T-helper 2 cell treated with Interferon-gamma antibody and Interleukin-4, amounts not matched to agents 100 ng/mL and 5 ng/mL, for 36 hours (primary cell): ENCODE data around the gene SH2D3A. TPM values are rescaled to one million over a fixed set of nuclear protein-coding genes. Genes with fewer than 3 reads are reported as not detected.
"Not testable (repeated sequence)": the region's sequence is repeated elsewhere in the genome, so short reads cannot be mapped to it uniquely, and the experiment has no call there.

Source experiments
- intact Hi-C: fragments of 100-400 bp; cut with micrococcal nuclease; formaldehyde crosslinking; loops from one replicate; pipeline ENCODE4 v1.15.1; 2023
- total RNA-seq: library from RNA; stranded (reverse); gene quantifications from 2 replicates; pipeline ENCODE4 v1.2.3, GENCODE V29; 2022

Gene SH2D3A
- total RNA-seq, 1 donor from 2014 or later = 21.0 TPM

DNA sequence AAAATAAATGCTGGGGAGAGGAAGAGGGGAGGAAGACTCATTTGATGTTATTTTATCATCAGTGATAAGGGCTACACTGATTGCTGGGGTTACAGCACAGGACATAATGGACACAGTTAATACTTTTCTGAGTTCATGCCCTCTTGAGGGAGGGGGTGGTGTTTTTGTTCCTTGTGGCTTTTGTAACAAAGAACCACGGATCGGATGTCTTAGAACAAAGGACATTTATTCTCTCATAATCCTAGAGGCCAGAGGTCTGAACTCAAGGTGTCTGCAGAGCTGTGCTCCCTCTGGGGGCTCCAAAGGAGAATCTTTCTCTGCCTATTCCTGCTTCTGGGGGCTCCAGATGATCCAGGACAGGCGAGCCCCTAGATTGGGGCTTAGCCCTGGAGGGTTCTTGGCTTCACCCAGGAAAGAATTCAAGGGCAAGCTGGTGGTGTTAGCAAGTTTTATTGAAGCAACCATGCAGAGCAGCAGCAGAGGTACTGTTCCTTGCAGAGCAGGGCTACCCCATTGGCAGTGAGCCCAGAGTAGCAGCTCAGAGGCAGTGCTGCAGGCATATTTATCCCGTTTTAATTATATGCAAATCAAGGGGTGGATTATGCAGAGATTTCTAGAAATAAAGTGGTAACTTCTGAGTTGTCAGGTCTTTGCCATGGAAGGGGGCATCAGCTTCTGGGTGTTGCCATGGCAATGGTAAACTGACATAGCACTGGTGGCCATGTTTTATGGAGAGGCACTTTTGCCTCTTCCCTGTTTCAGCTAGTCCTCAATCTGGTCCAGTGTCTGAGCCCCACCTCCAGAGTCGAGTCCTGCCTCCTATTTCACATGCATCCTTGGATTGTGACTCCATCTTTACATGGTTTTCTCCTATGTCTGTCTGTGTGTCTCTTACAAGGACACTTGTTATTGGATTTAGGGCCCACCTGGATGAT is 23.2 kb upstream of the SH2D3A start:
- intact Hi-C loops = no loop called here

DNA sequence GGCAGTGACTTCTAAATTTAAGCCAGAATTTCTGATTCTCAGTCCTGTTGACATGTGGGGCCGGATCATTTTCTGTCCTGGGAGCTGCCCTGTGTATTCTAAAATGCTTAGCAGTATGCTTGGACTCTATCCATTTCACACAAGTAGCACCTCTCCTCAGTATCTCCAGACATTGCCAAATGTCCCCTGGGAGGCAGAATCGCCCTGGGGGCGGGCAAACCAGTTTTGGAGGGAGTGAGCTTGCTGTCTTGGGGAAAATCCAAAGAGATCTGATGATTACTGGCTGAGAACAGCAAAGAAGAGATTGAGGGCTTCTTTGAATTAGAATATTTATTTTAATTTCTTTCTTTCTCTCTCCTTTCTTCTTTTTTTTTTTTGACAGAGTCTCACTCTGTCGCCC is 21.7 kb upstream of the SH2D3A start:
- intact Hi-C loops = no loop called here

DNA sequence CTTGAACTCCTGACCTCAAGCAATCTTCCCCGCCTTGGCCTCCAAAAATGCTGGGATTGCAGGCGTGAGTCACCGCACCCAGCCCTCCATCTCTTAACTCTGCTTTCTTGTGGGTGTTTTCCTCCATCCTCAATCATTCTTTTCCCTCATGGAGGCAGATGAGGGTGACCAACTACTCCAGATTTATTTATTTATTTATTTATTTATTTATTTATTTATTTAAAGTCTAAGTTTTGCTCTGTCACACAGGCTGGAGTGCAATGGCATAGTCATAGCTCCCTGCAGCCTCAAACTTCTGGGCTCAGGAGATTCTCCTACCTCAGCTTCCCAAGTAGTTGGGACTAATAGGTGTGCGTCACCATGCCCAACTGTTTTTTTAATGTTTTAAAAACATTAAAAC is 20.2 kb upstream of the SH2D3A start:
- intact Hi-C loops = no loop called here

DNA sequence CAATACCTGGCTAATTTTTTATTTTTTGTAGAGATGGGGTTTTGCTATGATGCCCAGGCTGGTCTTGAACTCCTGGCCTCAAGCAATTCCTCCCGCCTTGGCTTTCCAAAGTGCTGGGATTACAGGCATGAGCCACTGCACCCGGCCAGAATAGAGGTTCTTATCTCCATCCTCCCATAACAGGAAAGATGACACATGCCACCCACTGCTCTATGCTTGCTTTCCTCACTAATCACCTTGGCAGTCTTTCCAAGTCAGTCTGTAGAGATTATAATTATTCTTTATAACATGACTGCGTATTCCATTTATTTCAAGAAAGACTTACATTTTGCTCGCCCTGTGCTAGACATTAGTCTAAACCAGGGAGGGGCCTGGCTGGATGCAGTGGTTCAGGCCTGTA is 12.0 kb upstream of the SH2D3A start:
- intact Hi-C loops = no loop called here

DNA sequence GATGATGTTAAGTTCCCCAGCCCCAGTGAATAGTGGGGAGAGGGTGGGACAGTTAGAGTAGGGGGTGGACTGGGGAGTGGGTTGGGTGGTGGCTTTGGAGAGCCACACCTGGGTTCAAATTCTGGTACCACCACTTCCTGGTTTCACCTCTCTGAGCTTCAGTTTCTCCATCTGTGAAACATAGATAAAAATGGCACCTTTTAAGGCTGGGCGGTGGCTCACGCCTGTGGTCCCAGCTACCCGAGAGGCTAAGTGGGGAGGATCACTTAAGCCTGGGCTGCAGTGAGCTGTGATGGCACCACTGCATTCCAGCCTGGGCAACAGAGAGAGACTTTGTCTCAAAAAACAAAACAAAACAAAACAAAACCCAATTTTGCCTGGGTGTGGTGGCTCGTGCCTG is 11.2 kb upstream of the SH2D3A start:
- intact Hi-C loops = no loop called here

DNA sequence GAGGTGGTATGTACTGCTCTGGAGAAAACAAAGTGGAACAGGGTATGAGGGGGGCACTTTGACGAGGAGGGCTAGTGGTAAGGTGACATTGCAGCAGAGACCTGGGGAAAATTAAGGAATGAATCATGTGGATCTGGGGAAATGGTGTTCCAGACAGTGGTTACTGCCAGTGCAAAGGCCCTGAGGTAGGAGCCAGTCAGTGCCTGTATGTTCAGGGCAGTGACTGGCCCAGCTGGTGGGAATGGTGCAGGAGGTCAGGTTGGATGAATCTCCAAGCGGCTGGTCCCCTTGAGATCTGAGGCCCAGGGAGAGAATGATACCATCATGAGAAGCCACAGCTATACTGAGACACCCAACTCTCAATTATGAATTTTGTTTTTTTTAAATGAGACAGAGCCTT is 10.2 kb upstream of the SH2D3A start:
- intact Hi-C loops = no loop called here

DNA sequence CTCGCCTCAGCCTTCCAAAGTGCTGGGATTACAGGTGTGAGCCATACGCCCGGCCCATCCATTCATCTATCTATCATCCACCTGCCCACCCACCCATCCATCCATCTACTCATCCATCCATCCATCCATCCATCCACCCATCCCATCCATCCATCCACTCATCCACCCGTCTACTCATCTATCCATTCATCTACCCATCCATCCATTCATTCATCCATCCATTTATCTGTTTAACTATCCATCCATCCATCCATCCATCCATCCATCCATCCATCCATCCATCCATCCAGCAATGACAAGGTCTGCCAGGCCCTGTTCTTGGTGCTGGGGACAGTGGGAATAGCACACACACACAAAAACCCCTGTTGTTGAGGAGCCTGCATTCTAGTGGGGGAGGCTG is 9.8 kb upstream of the SH2D3A start:
- intact Hi-C loops = no loop called here

DNA sequence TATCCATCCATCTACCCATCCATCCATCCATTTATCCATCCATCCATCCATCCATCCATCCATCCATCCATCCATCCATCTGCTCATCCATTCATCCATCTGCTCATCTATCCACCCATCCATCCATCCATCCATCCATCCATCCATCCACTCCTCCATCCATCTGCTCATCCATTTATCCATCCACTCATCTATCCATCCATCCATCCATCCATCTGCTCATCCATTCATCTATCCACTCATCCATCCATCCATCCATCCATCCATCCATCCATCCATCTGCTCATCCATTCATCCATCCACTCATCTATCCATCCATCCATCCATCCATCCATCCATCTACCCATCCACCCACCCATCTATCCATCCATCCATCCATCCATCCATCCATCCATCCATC is 8.8 kb upstream of the SH2D3A start:
- intact Hi-C loops = not testable (repeated sequence)

DNA sequence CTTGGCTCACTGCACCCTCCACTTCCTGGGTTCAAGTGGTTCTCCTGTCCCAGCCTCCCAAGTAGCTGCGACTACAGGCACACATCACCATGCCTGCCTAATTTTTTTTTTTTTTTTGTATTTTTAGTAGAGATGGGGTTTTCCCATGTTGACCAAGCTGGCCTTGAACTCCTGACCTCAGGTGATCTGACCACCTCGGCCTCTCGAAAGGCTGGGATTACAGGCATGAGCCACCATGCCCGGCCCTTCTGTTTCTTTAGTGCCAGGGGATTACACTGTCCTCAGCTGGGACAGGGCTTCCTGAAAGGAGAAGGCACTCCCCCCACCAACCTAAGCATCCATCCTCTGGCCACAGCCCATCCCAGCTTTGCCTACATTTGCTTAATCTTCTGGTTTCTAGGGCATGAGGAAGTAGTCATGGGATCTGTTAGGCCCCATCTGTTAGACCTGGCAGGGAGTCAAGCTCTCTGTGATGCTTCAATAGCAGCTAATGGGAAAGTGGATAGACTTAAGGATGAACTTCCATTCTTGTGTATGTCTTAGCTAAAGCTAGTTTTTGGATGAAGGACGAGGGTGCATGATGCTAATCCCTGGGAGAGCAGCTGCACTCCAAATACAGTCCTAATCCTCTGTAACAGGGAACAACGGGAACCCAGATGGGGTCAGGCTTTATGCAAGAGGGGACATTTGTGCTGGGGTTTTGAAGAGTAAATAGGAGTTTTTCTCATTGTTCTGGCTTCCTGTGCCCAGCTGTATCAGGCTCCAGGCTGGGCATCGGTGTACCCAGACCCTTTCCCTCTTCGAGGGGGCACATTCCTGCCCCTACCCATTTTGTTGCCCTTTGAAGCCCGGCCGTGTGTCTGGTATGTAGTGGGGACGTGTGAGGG is 7.8 kb upstream of the SH2D3A start:
- intact Hi-C loops = no loop called here

DNA sequence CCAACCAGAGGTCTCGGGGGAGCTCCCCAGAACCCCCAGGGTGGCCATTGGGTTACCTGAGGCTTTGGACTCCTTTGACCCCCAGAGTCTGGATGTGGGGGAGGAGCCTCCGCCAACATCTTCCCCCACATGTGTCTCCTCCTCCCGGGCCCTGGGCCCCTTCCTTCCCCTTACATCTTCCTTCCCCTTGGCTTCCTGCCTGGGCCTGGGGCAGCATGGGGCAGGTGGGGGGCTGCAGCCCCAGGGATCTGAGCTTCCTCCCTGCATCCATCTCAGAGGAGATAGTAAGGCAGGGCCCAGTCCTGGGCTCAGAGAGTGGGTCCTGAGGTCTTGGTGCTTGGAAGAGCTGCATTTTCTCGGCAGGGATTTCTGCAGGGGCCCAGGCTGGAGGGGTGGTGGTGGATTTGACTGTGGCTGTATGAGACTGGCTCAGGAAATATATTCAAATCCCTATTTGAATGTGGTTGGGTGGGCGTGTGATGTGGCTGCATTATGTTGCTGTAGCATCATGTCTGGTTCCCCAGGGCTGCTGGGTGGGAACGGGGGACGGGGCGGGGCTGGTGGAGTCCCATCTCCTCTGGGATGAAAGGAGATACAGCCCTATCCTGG is 6.2 kb upstream of the SH2D3A start:
- intact Hi-C loops = no loop called here

DNA sequence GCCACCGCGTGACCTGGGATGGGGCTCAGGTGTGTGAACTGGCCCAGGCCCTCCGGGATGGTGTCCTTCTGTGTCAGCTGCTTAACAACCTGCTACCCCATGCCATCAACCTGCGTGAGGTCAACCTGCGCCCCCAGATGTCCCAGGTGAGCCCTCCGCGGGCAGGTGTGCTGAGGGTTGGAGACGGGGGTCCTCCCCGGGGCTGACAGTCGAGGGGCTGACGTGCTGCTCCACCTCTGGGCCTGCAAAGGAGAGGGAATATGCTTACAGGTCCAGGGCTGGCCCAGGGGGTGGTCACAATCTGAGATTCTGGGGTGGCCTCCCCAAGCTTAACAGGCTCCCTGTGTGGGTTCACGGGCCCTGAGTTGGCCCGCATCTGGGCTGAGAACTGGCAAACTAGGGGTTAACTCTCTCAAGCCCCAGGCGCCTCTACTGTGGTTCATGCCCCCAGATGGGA is 5.7 kb upstream of the SH2D3A start:
- intact Hi-C loops = loop anchor here (1.0 kb wide), 4 partner anchors 20 to 89 kb away; no protein-coding TSS in a partner anchor

DNA sequence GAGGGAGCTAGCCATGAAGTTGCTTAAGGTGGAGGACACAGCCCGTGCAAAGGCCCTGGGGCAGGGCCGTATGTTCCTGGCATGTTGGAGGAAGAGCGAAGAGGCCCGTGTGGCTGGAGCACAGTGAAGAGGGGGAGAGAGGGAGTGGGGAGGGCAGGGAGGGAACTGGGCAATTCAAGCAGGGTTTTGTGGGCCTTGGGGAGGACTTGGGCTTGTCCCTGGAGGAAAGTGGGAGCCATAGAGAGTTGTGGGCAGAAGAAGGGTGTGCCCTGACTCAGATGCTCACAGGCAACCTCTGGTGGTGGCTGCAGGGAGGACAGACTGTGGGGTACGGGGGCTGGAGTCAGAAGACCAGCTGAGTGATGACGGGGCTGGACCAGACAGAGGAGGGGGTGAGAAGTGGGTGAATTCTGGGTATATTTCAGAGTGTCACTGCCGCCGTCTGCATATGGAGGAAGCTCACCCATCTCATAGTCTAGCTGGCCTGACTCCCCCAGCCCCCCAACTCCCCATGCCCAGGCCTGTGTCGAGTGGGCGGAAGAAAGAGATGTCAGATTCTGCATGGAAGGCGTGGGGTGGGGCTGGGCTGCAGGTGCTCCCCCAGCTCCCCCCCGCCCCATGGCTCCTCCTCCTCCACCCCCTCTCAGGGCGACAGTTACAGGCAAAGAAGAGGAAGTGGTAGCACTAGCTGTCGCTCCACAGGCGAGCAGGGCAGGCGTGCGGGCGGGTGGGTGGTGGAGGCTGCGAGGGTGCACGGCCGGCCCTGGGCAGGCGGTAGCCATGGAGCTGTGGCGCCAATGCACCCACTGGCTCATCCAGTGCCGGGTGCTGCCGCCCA is 5.0 kb upstream of the SH2D3A start, which contains the start of gene VAV1:
Gene VAV1, plus strand, starts transcription at position 681 of the 838 bp plus-strand sequence. Its CDS starts 100 bp downstream, at position 781.
- intact Hi-C loops = loop anchor here (1.0 kb wide), 4 partner anchors 19 to 90 kb away; no protein-coding TSS in a partner anchor

DNA sequence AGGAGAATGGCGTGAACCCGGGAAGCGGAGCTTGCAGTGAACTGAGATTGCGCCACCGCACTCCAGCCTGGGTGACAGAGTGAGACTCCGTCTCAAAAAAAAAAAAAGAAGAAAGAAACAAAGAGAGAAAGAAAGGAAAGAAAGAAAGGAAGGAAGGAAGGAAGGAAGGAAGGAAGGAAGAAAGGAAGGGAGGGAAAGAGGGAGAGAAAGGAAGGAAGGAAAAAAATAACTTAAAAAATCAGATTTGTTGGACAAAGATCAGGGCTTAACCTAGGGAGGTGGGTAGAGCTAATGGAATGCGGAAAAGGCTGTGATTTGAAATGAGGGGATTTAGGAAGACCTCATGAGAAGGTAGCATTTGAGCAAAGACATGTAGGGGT is 4.4 kb upstream of the SH2D3A start:
- intact Hi-C loops = loop anchor here (1.0 kb wide), 4 partner anchors 18 to 91 kb away; no protein-coding TSS in a partner anchor

DNA sequence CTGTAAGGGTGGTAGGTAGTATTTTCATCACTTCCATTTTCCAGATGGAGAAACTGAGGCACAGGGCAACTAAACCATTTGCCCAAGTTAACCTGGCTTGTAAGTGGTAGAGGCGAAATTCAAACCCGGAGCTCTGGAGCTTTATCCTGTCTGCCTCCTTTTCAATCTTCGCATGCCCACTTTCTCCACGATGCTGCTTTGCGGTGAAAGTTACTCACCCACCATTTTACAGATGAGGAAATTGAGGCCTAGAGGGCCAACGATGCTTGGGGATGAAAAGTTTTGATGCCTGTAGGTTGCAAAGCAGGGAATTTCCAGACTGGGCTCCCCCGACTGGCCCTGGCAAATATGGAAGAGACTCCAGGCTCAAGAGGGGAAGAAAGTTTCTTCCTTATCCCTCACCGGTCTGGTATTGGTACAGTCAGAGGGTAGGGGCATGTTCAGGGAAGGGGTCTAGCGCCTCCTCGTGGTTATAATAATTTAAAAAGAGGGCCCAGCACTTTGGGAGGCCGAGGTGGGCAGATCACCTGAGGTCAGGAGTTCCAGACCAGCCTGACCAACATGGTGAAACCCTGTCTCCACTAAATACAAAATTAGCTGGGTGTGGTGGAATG is 1.9 kb upstream of the SH2D3A start:
- intact Hi-C loops = no loop called here

DNA sequence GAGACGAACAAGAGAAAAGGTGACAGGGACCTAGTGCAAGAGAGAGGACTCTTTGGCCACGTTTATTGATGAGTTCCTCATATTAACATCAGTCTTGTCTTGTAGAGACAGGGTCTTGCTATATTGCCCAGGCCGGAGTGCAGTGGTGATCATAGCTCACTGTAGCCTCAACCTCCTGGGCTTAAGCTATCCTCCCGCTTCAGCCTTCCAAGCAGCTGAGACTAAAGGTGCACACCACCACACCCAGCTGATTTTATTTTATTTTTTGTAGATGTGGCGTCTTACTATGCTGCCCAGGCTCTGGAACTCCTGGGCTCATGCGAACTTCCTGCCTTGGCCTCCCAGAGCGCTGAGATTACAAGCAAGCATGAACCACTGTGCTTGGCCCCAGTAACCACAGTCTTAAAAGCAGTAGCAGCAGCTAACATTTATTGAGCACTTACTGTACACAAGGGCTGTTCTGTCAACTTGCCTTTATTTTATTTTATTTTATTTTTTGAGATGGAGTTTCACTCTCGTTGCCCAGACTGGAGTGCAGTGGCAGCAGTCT is 1.1 kb upstream of the SH2D3A start:
- intact Hi-C loops = no loop called here

DNA sequence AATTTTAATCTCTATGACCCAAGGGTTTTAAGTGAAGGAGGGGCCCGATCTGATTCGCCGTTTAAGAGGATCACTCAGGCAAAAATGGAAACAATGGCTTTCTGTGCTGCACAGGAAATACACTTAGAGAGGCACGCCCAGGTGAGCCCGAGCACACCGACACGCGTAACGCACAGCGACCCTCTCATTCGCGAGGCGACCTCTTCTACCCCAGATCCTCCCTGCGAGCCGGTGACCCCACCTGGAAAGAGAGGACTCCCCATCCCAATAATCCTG is 216 bp downstream of the SH2D3A start:
- intact Hi-C loops = loop anchor here (1.0 to 2.0 kb wide), 5 partner anchors 14 to 251 kb away; partner anchors contain the start of gene TRIP10

DNA sequence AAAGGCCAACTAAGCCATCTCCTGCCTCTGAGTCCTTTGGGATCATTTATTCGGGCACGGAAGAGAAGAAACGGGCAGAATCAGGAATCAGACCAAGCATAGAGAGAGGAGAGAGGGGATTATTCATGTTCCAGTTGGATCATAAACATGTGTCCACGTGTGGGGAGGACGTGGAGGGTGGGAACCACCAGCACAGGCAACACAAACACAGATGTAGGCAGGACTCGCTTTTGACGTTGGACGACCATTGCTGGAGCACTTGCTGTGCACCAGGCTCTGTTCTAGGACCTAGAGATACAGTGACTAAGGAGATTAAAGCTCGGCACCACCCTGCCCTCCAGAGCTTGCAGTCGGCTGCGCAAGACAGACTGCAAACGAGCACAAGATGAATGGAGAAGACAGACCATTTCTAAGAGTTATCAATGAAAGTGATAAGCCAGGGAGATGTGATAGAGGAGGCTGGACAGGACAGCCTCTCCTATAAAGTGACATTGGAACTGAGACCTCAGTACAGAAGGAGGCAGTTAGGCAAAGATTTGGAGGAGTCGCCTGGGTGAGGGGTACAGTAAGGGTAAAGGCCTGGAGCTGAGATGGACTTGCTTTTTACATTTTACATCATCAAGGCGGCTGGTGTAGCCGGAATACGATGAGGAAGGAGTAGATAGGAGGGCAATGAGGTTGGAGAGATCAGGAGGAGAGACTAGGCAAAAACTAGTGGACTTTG is 716 bp downstream of the SH2D3A start:
- intact Hi-C loops = loop anchor here (1.0 to 2.0 kb wide), 5 partner anchors 14 to 250 kb away; partner anchors contain the start of gene TRIP10

DNA sequence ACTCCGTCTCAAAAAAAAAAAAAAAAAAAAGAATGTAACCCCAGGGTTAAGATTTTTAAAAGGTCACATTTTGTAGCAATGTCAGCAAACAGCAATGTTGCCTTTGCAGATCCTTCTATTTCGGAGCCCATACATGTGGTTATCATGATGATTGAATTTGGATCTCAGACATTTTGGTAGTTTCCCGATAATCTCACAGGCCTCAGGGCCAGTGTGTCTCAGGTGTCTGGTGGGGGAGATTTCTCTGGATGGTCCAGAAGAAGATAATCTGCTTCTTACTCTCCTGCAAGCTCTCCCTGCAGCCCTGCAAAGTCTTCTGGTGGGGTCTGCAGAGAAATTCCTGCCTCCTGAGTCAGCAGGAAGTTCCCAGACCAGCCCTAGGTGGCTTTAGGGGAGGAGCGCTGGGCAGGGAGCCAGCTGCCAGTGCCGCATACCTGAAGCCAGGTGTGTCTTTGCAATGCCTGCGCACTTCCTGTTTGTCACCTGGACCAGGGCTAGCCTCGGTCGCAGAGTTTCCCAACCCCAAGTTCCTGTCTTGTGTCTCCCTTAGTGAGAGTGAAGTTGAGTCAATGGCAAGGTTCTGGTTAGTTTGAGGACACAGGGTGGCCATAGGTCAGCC is 1.4 kb downstream of the SH2D3A start:
- intact Hi-C loops = loop anchor here (2.0 kb wide), 2 partner anchors 13 to 49 kb away; no protein-coding TSS in a partner anchor
